Smooth muscle cell (in vitro differentiated cells): ENCODE measurements around the gene KRTAP5-11. TPM values are rescaled to one million over a fixed set of nuclear protein-coding genes. Genes with fewer than 3 reads are reported as not detected.
"Not testable (repeated sequence)": the region's sequence is repeated elsewhere in the genome, so short reads cannot be mapped to it uniquely, and the experiment has no call there.

Source experiments
- DNase-seq: peaks from one replicate; lab custom pipeline; 2025; ENCODE audit not compliant: unreplicated experiment; lab: John Stamatoyannopoulos, UW
- H2AFZ ChIP-seq: fragments of 200-600 bp; sonication (generic); 2 replicates; pipeline ENCODE4 v1.6.0; 2016; ENCODE audit warnings: antibody characterized with exemption, low read depth, mild to moderate bottlenecking
- H3F3A ChIP-seq: fragments of 200-600 bp; sonication (generic); 2 replicates; pipeline ENCODE4 v1.6.0; 2017; ENCODE audit warnings: antibody characterized with exemption, low read depth
- H3K27ac ChIP-seq: fragments of 200-600 bp; sonication (generic); 2 replicates; pipeline ENCODE4 v1.5.1; 2016; ENCODE audit warnings: low read depth, mild to moderate bottlenecking
- H3K27me3 ChIP-seq: fragments of 200-600 bp; sonication (generic); 2 replicates; pipeline ENCODE4 v1.6.1; 2016; ENCODE audit warnings: low read depth, mild to moderate bottlenecking
- H3K36me3 ChIP-seq: fragments of 200-600 bp; sonication (generic); 2 replicates; pipeline ENCODE4 v1.5.1; 2016; ENCODE audit warnings: low read depth
- H3K4me1 ChIP-seq: fragments of 200-600 bp; sonication (generic); 2 replicates; pipeline ENCODE4 v1.5.1; 2016; ENCODE audit warnings: low read depth
- H3K4me2 ChIP-seq: fragments of 200-600 bp; sonication (generic); 2 replicates; pipeline ENCODE4 v1.6.0; 2016; ENCODE audit warnings: mild to moderate bottlenecking
- H3K4me3 ChIP-seq: fragments of 200-600 bp; sonication (generic); 2 replicates; pipeline ENCODE4 v1.5.1; 2016; ENCODE audit warnings: mild to moderate bottlenecking
- H3K79me2 ChIP-seq: fragments of 200-600 bp; sonication (generic); 2 replicates; pipeline ENCODE4 v1.6.0; 2016; ENCODE audit warnings: low read depth, mild to moderate bottlenecking
- H3K9ac ChIP-seq: fragments of 200-600 bp; sonication (generic); 2 replicates; pipeline ENCODE4 v1.6.0; 2016; ENCODE audit warnings: low read depth
- H3K9me3 ChIP-seq: fragments of 200-600 bp; sonication (generic); replicated peaks from 2 replicates; pipeline ENCODE4 v1.5.1; 2016; ENCODE audit warnings: low read depth
- H4K20me1 ChIP-seq: fragments of 200-600 bp; sonication (generic); 2 replicates; pipeline ENCODE4 v1.6.0; 2016; ENCODE audit warnings: low read depth
- CTCF ChIP-seq: fragments of 200-600 bp; sonication (generic); IDR thresholded peaks from 2 replicates; pipeline ENCODE4 v1.5.1; 2017; ENCODE audit warnings: borderline replicate concordance, mild to moderate bottlenecking, antibody characterized with exemption; ENCODE audit not compliant: insufficient read depth, poor library complexity, severe bottlenecking
- WGBS: methylation state at CpG from one replicate; pipeline ENCODE4 v1.1.7; 2016; ENCODE audit warnings: low lambda C conversion rate; 5-methylcytosine and 5-hydroxymethylcytosine counted together
- polyA plus RNA-seq: library from polyadenylated mRNA; unstranded; fragments of >200 nt; fragmentation: Nextera tagmentation; extraction: Ambion mirVana; gene quantifications from 2 replicates; pipeline ENCODE4 v1.2.1, GENCODE V29; 2016
- total RNA-seq: library from RNA; depleted of rRNA; stranded (reverse); fragments of >200 nt; gene quantifications from 2 replicates; pipeline ENCODE4 v1.2.3, GENCODE V29; 2014

KRTAP5-11 gene
- total and polyA plus RNA-seq, 2 experiments from 2014 or later: not detected

GRCh38 chr11:71539017-71539416, 43.7 kb downstream of the KRTAP5-11 start:
- H3K36me3 ChIP-seq: no peaks in the 10 kb centered on the region
- H3K4me1 ChIP-seq: no peaks in the 10 kb centered on the region
- no peak overlapping the region for H2AFZ ChIP-seq
- H4K20me1 ChIP-seq: no peaks in the 10 kb centered on the region
- H3K27me3 ChIP-seq: no peaks in the 10 kb centered on the region
- H3K9me3 ChIP-seq: no peaks in the 10 kb centered on the region
- H3K27ac ChIP-seq: no peak overlapping the region
- no peaks in the 10 kb centered on the region for H3F3A ChIP-seq
- TF ChIP-seq CTCF: no peak
- H3K4me2 ChIP-seq: no peak overlapping the region
- H3K79me2 ChIP-seq: no peaks in the 10 kb centered on the region
- WGBS: 95% methylated on average over 11 of the region's 11 CpGs
- DNase-seq: no peak
- H3K4me3 ChIP-seq: no peak overlapping the region
- no peak overlapping the region for H3K9ac ChIP-seq

GRCh38 chr11:71538666-71538990, 44.0 kb downstream of the KRTAP5-11 start:
- no peaks in the 10 kb centered on the region for H3K36me3 ChIP-seq
- no peak overlapping the region for H3K4me3 ChIP-seq
- H3K79me2 ChIP-seq: no peaks in the 10 kb centered on the region
- 84% methylated on average over 4 of the region's 4 CpGs for WGBS
- H2AFZ ChIP-seq: no peak overlapping the region
- no peaks in the 10 kb centered on the region for H3K9me3 ChIP-seq
- no peak for DNase-seq
- no peaks in the 10 kb centered on the region for H3K27me3 ChIP-seq
- H3K27ac ChIP-seq: no peak overlapping the region
- no peak overlapping the region for H3K4me2 ChIP-seq
- H3K4me1 ChIP-seq: no peaks in the 10 kb centered on the region
- no peaks in the 10 kb centered on the region for H3F3A ChIP-seq
- H4K20me1 ChIP-seq: no peaks in the 10 kb centered on the region
- no peak for TF ChIP-seq CTCF
- no peak overlapping the region for H3K9ac ChIP-seq

GRCh38 chr11:71537977-71538665, 44.6 kb downstream of the KRTAP5-11 start, which contains the start of gene KRTAP5-8:
Gene KRTAP5-8 (plus strand): TSS chr11:71538025. CDS start chr11:71538056, 31 bp downstream.
- H3K36me3 ChIP-seq, H3K4me2 ChIP-seq, DNase-seq, H3K9ac ChIP-seq, H3K4me3 ChIP-seq, H3K27ac ChIP-seq, H4K20me1 ChIP-seq, H3K79me2 ChIP-seq, H3K4me1 ChIP-seq, H3K9me3 ChIP-seq, H2AFZ ChIP-seq, H3K27me3 ChIP-seq, H3F3A ChIP-seq: not testable (repeated sequence)
- WGBS: 94% methylated on average over 3 of the region's 4 CpGs

- no peak for DNase-seq
- Histone ChIP-seq H3K9ac (no peak overlapping the region), H3F3A (no peaks in the 10 kb centered on the region), H3K4me2 (no peak overlapping the region), H3K4me3 (no peak overlapping the region), H3K27me3 (no peaks in the 10 kb centered on the region), H3K79me2 (no peaks in the 10 kb centered on the region), H4K20me1 (no peaks in the 10 kb centered on the region), H3K4me1 (no peaks in the 10 kb centered on the region), H3K9me3 (no peaks in the 10 kb centered on the region), H2AFZ (no peak overlapping the region), H3K27ac (no peak overlapping the region), H3K36me3 (no peaks in the 10 kb centered on the region)
- 92% methylated on average over 9 of the region's 9 CpGs for WGBS
- no peak for TF ChIP-seq CTCF
Measured at GRCh38 chr11:71537537-71537936, 45.1 kb downstream of the KRTAP5-11 start.
